ENCODE data around the gene CTSE.

Gene CTSE

GRCh38 chr1:205969229-205969628 lies 54.5 kb downstream of the CTSE start:
- no peak for DNase-seq

GRCh38 chr1:205967554-205968335 lies 56.0 kb downstream of the CTSE start:
- no peak for DNase-seq

GRCh38 chr1:205965036-205965884 lies 58.4 kb downstream of the CTSE start:
- DNase-seq = no peak

- no peak for DNase-seq
Observed at GRCh38 chr1:205963352-205964155, 60.1 kb downstream of the CTSE start.

- no peak for DNase-seq
Observed at GRCh38 chr1:205962821-205963221, 60.9 kb downstream of the CTSE start.

GRCh38 chr1:205961991-205962820 lies 61.5 kb downstream of the CTSE start:
- DNase-seq = no peak

GRCh38 chr1:205961405-205961804 lies 62.3 kb downstream of the CTSE start:
- peak in 1 of 5 experiments; percentile 55 for DNase-seq

- DNase-seq = no peak
Observed at GRCh38 chr1:205959789-205960188, 63.9 kb downstream of the CTSE start.
